Endothelial cell of umbilical vein (primary cell): ENCODE measurements around the gene ADAM11. TPM values are rescaled to one million over a fixed set of nuclear protein-coding genes. Genes with fewer than 3 reads are reported as not detected.

Experiments used
- BruUV-seq: library from RNA; stranded (reverse); fragments of 400-500 nt; replicated peaks from 2 replicates; lab custom pipeline; 2021; lab: Mats Ljungman, UMichigan
- CTCF ChIA-PET: fragments of 300-600, 350-600 bp; sonication (Branson Sonifier 250); formaldehyde crosslinking; loops from one replicate; lab custom pipeline; 2021; ENCODE audit warnings: antibody characterized with exemption, inconsistent platforms; lab: Charles Lee
- POLR2A ChIA-PET: fragments of 300-600, 350-600 bp; sonication (Branson Sonifier 250); formaldehyde crosslinking; loops from one replicate; lab custom pipeline; 2021; ENCODE audit warnings: antibody characterized with exemption, inconsistent platforms; lab: Charles Lee
- DNase-seq: peaks from one replicate; pipeline ENCODE4 v3.0.0-alpha.2; 2011; ENCODE audit warnings: low read depth, low spot score
- FAIRE-seq: peaks from 2 replicates; lab custom pipeline; 2011; peaks lifted over from hg19 to GRCh38; lab: Jason Lieb, UNC
- H2AFZ ChIP-seq: 2 replicates; pipeline ENCODE4 v1.6.0; 2012; ENCODE audit warnings: low read depth, low read length, control low read depth, inconsistent platforms
- H3K27ac ChIP-seq: 2 replicates; pipeline ENCODE4 v1.5.1; 2011; ENCODE audit warnings: low read depth, mild to moderate bottlenecking, control low read depth, low read length, moderate library complexity; ENCODE audit not compliant: insufficient read depth
- H3K27me3 ChIP-seq, 2 experiments: 2 replicates each; pipeline versions ENCODE4 v1.6.0 to v1.6.1; 2011; ENCODE audit warnings: low read length in 2 of 2, mixed read lengths in 1 of 2; ENCODE audit not compliant: control insufficient read depth in 2 of 2, insufficient read depth in 2 of 2
- H3K36me3 ChIP-seq, 2 experiments: 2 replicates in 1 of 2; 3 replicates in 1 of 2; pipeline ENCODE4 v1.5.1; 2011; ENCODE audit warnings: low read length in 2 of 2, mild to moderate bottlenecking in 1 of 2, moderate library complexity in 1 of 2; ENCODE audit not compliant: control insufficient read depth in 2 of 2, insufficient read depth in 2 of 2; ENCODE audit errors: extremely low read depth in 1 of 2
- H3K4me1 ChIP-seq: 3 replicates; pipeline ENCODE4 v1.5.1; 2011; ENCODE audit warnings: mild to moderate bottlenecking, low read length; ENCODE audit not compliant: control insufficient read depth, insufficient read depth; ENCODE audit errors: extremely low read depth
- H3K4me2 ChIP-seq: 2 replicates; pipeline ENCODE4 v1.6.1; 2011; ENCODE audit warnings: low read length, control low read depth, mixed read lengths; ENCODE audit not compliant: insufficient read depth
- H3K4me3 ChIP-seq, 3 experiments: fragments of 200-600 bp in 1 of 3; sonication (generic), shearing (Covaris generic) in 1 of 3; replicated peaks in 1 of 3; 2 replicates each; pipeline ENCODE4 v1.5.1; 2011 to 2016; ENCODE audit warnings: control low read depth in 3 of 3, low read length in 3 of 3, mild to moderate bottlenecking in 2 of 3, inconsistent platforms in 1 of 3, low read depth in 1 of 3, moderate library complexity in 1 of 3; ENCODE audit not compliant: insufficient read depth in 1 of 3
- H3K79me2 ChIP-seq: 2 replicates; pipeline ENCODE4 v1.6.0; 2012; ENCODE audit warnings: low read length, inconsistent platforms; ENCODE audit not compliant: control insufficient read depth, insufficient read depth
- H3K9ac ChIP-seq: replicated peaks from 2 replicates; pipeline ENCODE3; 2011; ENCODE audit warnings: low read length, control low read depth; ENCODE audit not compliant: insufficient read depth; ENCODE audit errors: extremely low read depth
- H3K9me1 ChIP-seq: replicated peaks from 3 replicates; pipeline ENCODE4 v1.6.0; 2011; ENCODE audit warnings: mild to moderate bottlenecking, low read length; ENCODE audit not compliant: control insufficient read depth, insufficient read depth; ENCODE audit errors: extremely low read depth
- H3K9me3 ChIP-seq: replicated peaks from 2 replicates; pipeline ENCODE4 v1.5.1; 2012; ENCODE audit warnings: low read length, inconsistent platforms; ENCODE audit not compliant: control insufficient read depth, insufficient read depth
- H4K20me1 ChIP-seq: replicated peaks from 2 replicates; pipeline ENCODE3; 2011; ENCODE audit warnings: mild to moderate bottlenecking, low read length; ENCODE audit not compliant: control insufficient read depth, insufficient read depth; ENCODE audit errors: extremely low read depth
- EZH2 ChIP-seq: IDR thresholded peaks from 2 replicates; pipeline ENCODE4 v1.6.1; 2012; ENCODE audit warnings: borderline replicate concordance, low read depth, mild to moderate bottlenecking, moderate library complexity, low read length, inconsistent platforms; ENCODE audit not compliant: severe bottlenecking
- FOS ChIP-seq: IDR thresholded peaks from 2 replicates; pipeline ENCODE4 v1.6.1; 2011; ENCODE audit warnings: mild to moderate bottlenecking, low read length, moderate library complexity, borderline replicate concordance; ENCODE audit not compliant: insufficient read depth
- GATA2 ChIP-seq: IDR thresholded peaks from 2 replicates; pipeline ENCODE4 v1.7.0; 2011; ENCODE audit warnings: low read depth, mild to moderate bottlenecking, moderate library complexity, mixed read lengths, low read length; ENCODE audit not compliant: insufficient read length, insufficient read depth
- JUN ChIP-seq: IDR thresholded peaks from 2 replicates; pipeline ENCODE4 v1.6.1; 2011; ENCODE audit warnings: borderline replicate concordance, low read depth; ENCODE audit not compliant: insufficient read length, insufficient read depth
- MYC ChIP-seq: IDR thresholded peaks from one replicate; pipeline ENCODE4 v1.6.1; 2011; ENCODE audit warnings: mild to moderate bottlenecking, low read depth, low read length
- POLR2A ChIP-seq: IDR thresholded peaks from 2 replicates; pipeline ENCODE4 v1.6.1; 2012; ENCODE audit warnings: low read depth, mild to moderate bottlenecking, control low read depth, low read length
- POLR2AphosphoS5 ChIP-seq: IDR thresholded peaks from 2 replicates; pipeline ENCODE4 v1.6.1; 2012; ENCODE audit warnings: low read depth, mild to moderate bottlenecking, control low read depth, low read length, moderate library complexity; ENCODE audit not compliant: insufficient read depth
- dilution Hi-C: fragments of 300-500 bp; cut with MboI; formaldehyde crosslinking; loops from one replicate; pipeline ENCODE4 v1.15.0; 2019; ENCODE audit warnings: low sequenced_read_pairs; ENCODE audit not compliant: extremely low pct_ligation_motif_present
- intact Hi-C: fragments of 100-400 bp; cut with micrococcal nuclease; formaldehyde crosslinking; loops from one replicate; pipeline ENCODE4 v1.10.0; 2022
- polyA plus RNA-seq, 4 experiments: library from polyadenylated mRNA; depleted of rRNA in 3 of 4; stranded (reverse) in 3 of 4; unstranded in 1 of 4; fragments of >200 nt; gene quantifications; 2 replicates each; pipeline versions ENCODE4 v1.2.1 to v1.2.3, GENCODE V29; 2011 to 2012; ENCODE audit warnings: missing spikeins in 1 of 4
- total RNA-seq: library from RNA; stranded (reverse); gene quantifications from 2 replicates; pipeline ENCODE4 v1.2.3, GENCODE V29; 2021
- TF ChIP-seq, protein P1 (sequence below): IDR thresholded peaks from 2 replicates; pipeline ENCODE4 v1.6.1; 2011; ENCODE audit not compliant: insufficient read depth, insufficient read length
- TF ChIP-seq, protein P2 (sequence below), 2 donors: IDR thresholded peaks; 1 replicate in 1 of 2; 2 replicates in 1 of 2; pipeline ENCODE4 v1.5.1; 2011; ENCODE audit warnings: low read length in 2 of 2, mild to moderate bottlenecking in 2 of 2, moderate library complexity in 2 of 2, control low read depth in 1 of 2, inconsistent platforms in 1 of 2, low read depth in 1 of 2; ENCODE audit not compliant: insufficient read depth in 1 of 2; ENCODE audit errors: extremely low read depth in 1 of 2

The ADAM11 gene
- total and polyA plus RNA-seq, 2 donors (not counting 3 experiments of a cell fraction or from before 2014, with no cell fraction given): 0.71 to 1.1 TPM

DNA sequence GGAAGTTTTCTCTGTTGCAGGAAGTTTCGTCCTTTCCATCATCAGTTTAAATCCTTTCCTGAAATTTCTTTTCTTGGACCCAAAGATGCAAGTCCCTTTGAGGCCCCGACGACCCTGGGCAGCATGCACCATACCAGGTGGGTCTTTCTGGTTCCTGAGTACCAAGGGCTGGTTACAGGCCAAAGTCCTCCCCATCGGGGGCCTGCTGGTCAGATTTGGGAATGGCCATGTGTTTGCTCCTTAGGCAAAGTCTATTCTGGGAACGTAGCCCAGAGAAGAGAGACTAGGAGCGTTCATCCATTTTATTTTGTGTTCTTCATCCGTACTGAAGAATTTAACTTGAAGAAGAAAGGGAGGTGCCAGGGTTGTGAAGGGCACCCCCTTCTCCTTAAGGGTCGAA is 17.5 kb upstream of the ADAM11 start:
- POLR2A ChIA-PET: no interaction called here
- H3K9me1 ChIP-seq: no peaks in the 10 kb centered on the region
- FAIRE-seq: no peak
- no peak for DNase-seq
- H3K27me3 ChIP-seq: no peaks in the 10 kb centered on the region
- intact Hi-C loops: no loop called here
- CTCF ChIA-PET: no interaction called here
- H3K79me2 ChIP-seq: no peaks in the 10 kb centered on the region
- no peaks in the 10 kb centered on the region for H3K4me1 ChIP-seq
- no peak overlapping the region for H3K4me2 ChIP-seq
- dilution Hi-C loops: no loop called here
- H3K9ac ChIP-seq: no peak overlapping the region
- H3K27ac ChIP-seq: no peak overlapping the region
- no TSS peak for BruUV-seq
- no peak overlapping the region for H3K4me3 ChIP-seq
- TF ChIP-seq POLR2AphosphoS5: no peak
- TF ChIP-seq POLR2A: no peak
- TF ChIP-seq EZH2: no peak
- TF ChIP-seq, protein P1, sequence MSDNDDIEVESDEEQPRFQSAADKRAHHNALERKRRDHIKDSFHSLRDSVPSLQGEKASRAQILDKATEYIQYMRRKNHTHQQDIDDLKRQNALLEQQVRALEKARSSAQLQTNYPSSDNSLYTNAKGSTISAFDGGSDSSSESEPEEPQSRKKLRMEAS: no peak
- no peak for TF ChIP-seq GATA2
- TF ChIP-seq JUN: no peak
- no peak for TF ChIP-seq FOS
- no peak for TF ChIP-seq MYC
- TF ChIP-seq, protein P2, sequence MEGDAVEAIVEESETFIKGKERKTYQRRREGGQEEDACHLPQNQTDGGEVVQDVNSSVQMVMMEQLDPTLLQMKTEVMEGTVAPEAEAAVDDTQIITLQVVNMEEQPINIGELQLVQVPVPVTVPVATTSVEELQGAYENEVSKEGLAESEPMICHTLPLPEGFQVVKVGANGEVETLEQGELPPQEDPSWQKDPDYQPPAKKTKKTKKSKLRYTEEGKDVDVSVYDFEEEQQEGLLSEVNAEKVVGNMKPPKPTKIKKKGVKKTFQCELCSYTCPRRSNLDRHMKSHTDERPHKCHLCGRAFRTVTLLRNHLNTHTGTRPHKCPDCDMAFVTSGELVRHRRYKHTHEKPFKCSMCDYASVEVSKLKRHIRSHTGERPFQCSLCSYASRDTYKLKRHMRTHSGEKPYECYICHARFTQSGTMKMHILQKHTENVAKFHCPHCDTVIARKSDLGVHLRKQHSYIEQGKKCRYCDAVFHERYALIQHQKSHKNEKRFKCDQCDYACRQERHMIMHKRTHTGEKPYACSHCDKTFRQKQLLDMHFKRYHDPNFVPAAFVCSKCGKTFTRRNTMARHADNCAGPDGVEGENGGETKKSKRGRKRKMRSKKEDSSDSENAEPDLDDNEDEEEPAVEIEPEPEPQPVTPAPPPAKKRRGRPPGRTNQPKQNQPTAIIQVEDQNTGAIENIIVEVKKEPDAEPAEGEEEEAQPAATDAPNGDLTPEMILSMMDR (IDR thresholded peaks at IDR 0.05; ENCODE audit: extremely low read depth in 1 of 2, insufficient read depth in 1 of 2, low read depth in 1 of 2, low read length in 2 of 2): no peak
- no peaks in the 10 kb centered on the region for H3K9me3 ChIP-seq
- peaks cover 0 to 6% of the 10 kb centered on the region in 2 experiments for H3K36me3 ChIP-seq
- H4K20me1 ChIP-seq: no peaks in the 10 kb centered on the region
- no peak overlapping the region for H2AFZ ChIP-seq
